IMR-90 (cell line): ENCODE data around the gene KCNAB1. TPM values are rescaled to one million over a fixed set of nuclear protein-coding genes. Genes with fewer than 3 reads are reported as not detected.

Source experiments
- ATAC-seq: fragments of 200-7000 bp; cut with Tn5 transposase; 2 replicates; pipeline ENCODE4 v1.9.1; 2020; ENCODE audit warnings: low read depth, mild to moderate bottlenecking, moderate library complexity
- BruUV-seq: library from RNA; stranded (reverse); fragments of 400-500 nt; replicated peaks from 2 replicates; lab custom pipeline; 2021; lab: Mats Ljungman, UMichigan
- CTCF ChIA-PET: fragments of 300-600 bp; formaldehyde crosslinking; extraction: SDS; loops from one replicate; lab custom pipeline; 2021; ENCODE audit warnings: antibody characterized with exemption; lab: Yijun Ruan, JAX
- POLR2A ChIA-PET: fragments of 300-600 bp; sonication (Branson Sonifier 250); formaldehyde crosslinking; loops from one replicate; lab custom pipeline; 2022; ENCODE audit warnings: antibody characterized with exemption; ENCODE audit not compliant: unreplicated experiment; lab: Charles Lee
- DNase-seq: peaks from one replicate; pipeline ENCODE4 v3.0.0; 2013
- H2AFZ ChIP-seq: replicated peaks from 2 replicates; pipeline ENCODE3; 2013; ENCODE audit warnings: low read length, mild to moderate bottlenecking; ENCODE audit not compliant: poor library complexity
- H2AK5ac ChIP-seq: 2 replicates; pipeline ENCODE4 v1.6.1; 2013; ENCODE audit warnings: low read depth, low read length, inconsistent platforms
- H2AK9ac ChIP-seq: replicated peaks from 2 replicates; pipeline ENCODE3; 2013; ENCODE audit warnings: mild to moderate bottlenecking, low read depth, low read length, moderate library complexity; ENCODE audit not compliant: poor library complexity
- H2BK120ac ChIP-seq: 2 replicates; pipeline ENCODE4 v1.6.1; 2013; ENCODE audit warnings: low read depth, low read length, inconsistent platforms
- H2BK15ac ChIP-seq: 3 replicates; pipeline ENCODE4 v1.6.1; 2013; ENCODE audit warnings: low read depth, low read length, inconsistent platforms
- H2BK20ac ChIP-seq: 2 replicates; pipeline ENCODE4 v1.6.1; 2013; ENCODE audit warnings: low read depth, mild to moderate bottlenecking, inconsistent platforms, low read length, moderate library complexity
- H2BK5ac ChIP-seq: 2 replicates; pipeline ENCODE4 v1.6.1; 2013; ENCODE audit warnings: mild to moderate bottlenecking, low read depth, low read length, inconsistent platforms; ENCODE audit not compliant: poor library complexity, severe bottlenecking
- H3K14ac ChIP-seq: replicated peaks from 2 replicates; pipeline ENCODE4 v1.6.1; 2013; ENCODE audit warnings: low read depth, low read length, inconsistent platforms
- H3K18ac ChIP-seq: 2 replicates; pipeline ENCODE4 v1.6.1; 2013; ENCODE audit warnings: low read depth, low read length, control low read depth
- H3K23ac ChIP-seq: 2 replicates; pipeline ENCODE4 v1.6.1; 2013; ENCODE audit warnings: low read depth, low read length, inconsistent platforms
- H3K27ac ChIP-seq: 2 replicates; pipeline ENCODE4 v1.5.1; 2013; ENCODE audit warnings: mild to moderate bottlenecking, control low read depth, low read length; ENCODE audit not compliant: insufficient read depth
- H3K27me3 ChIP-seq: 2 replicates; pipeline ENCODE4 v1.6.1; 2013; ENCODE audit warnings: low read length; ENCODE audit not compliant: control insufficient read depth, insufficient read depth
- H3K36me3 ChIP-seq: 2 replicates; pipeline ENCODE4 v1.6.1; 2013; ENCODE audit warnings: low read length, mixed read lengths; ENCODE audit not compliant: control insufficient read depth, insufficient read depth
- H3K4ac ChIP-seq: 2 replicates; pipeline ENCODE4 v1.6.1; 2013; ENCODE audit warnings: low read depth, low read length, inconsistent platforms
- H3K4me1 ChIP-seq: 2 replicates; pipeline ENCODE4 v1.6.1; 2013; ENCODE audit warnings: low read length, mixed read lengths; ENCODE audit not compliant: control insufficient read depth, insufficient read depth
- H3K4me2 ChIP-seq: 2 replicates; pipeline ENCODE4 v1.6.1; 2013; ENCODE audit warnings: low read depth, mild to moderate bottlenecking, control low read depth, low read length, moderate library complexity
- H3K4me3 ChIP-seq: 2 replicates; pipeline ENCODE4 v1.5.1; 2013; ENCODE audit warnings: low read depth, mild to moderate bottlenecking, control low read depth, low read length, moderate library complexity; ENCODE audit not compliant: insufficient read depth
- H3K56ac ChIP-seq: 2 replicates; pipeline ENCODE4 v1.6.1; 2013; ENCODE audit warnings: low read length, inconsistent platforms; ENCODE audit not compliant: insufficient read depth; ENCODE audit errors: extremely low read depth
- H3K79me1 ChIP-seq, 2 experiments: 2 replicates each; pipeline ENCODE4 v1.6.1; 2013; ENCODE audit warnings: low read length in 2 of 2, inconsistent platforms in 1 of 2, low read depth in 1 of 2
- H3K9ac ChIP-seq: 2 replicates; pipeline ENCODE4 v1.6.1; 2013; ENCODE audit warnings: low read depth, low read length, control low read depth
- H3K9me1 ChIP-seq: 2 replicates; pipeline ENCODE4 v1.6.1; 2013; ENCODE audit warnings: low read length, inconsistent platforms; ENCODE audit not compliant: insufficient read depth
- H3K9me3 ChIP-seq: 2 replicates; pipeline ENCODE4 v1.6.1; 2013; ENCODE audit warnings: low read length; ENCODE audit not compliant: control insufficient read depth, insufficient read depth
- H4K20me1 ChIP-seq: 2 replicates; pipeline ENCODE4 v1.6.1; 2013; ENCODE audit warnings: low read length, inconsistent platforms; ENCODE audit not compliant: insufficient read depth
- H4K5ac ChIP-seq: 2 replicates; pipeline ENCODE4 v1.6.1; 2013; ENCODE audit warnings: mild to moderate bottlenecking, low read depth, low read length, control low read depth
- H4K8ac ChIP-seq, 2 experiments: 2 replicates each; pipeline ENCODE4 v1.6.1; 2013; ENCODE audit warnings: low read depth in 2 of 2, low read length in 2 of 2, control low read depth in 1 of 2, inconsistent platforms in 1 of 2
- H4K91ac ChIP-seq: 2 replicates; pipeline ENCODE4 v1.6.1; 2013; ENCODE audit warnings: low read depth, low read length, inconsistent platforms; ENCODE audit not compliant: insufficient read depth
- CEBPB ChIP-seq: IDR thresholded peaks from 2 replicates; pipeline ENCODE4 v1.6.1; 2012; ENCODE audit warnings: low read depth, low read length, improper control_type of control experiment
- RAD21 ChIP-seq: IDR thresholded peaks from 2 replicates; pipeline ENCODE4 v1.6.1; 2012; ENCODE audit warnings: low read length, improper control_type of control experiment
- WGBS, 2 experiments: methylation state at CpG; one replicate each; pipeline versions ENCODE4 v1.1.5 to v1.1.7; 2013; ENCODE audit warnings: missing lambda C conversion rate in 2 of 2; ENCODE audit not compliant: insufficient read length in 1 of 2; ENCODE audit errors: extremely low coverage in 2 of 2; 5-methylcytosine and 5-hydroxymethylcytosine counted together
- dilution Hi-C: fragments of 300-500 bp; cut with HindIII; formaldehyde crosslinking; loops from one replicate; pipeline ENCODE4 v1.14.3; 2018; ENCODE audit warnings: low sequenced_read_pairs; ENCODE audit not compliant: unreplicated experiment
- in situ Hi-C: fragments of 300-500 bp; cut with MboI; formaldehyde crosslinking; loops from 3 replicates; pipeline ENCODE4 v1.14.3; 2019; ENCODE audit warnings: low sequenced_read_pairs, inconsistent platforms, mixed read lengths
- intact Hi-C: fragments of 100-400 bp; cut with micrococcal nuclease; formaldehyde crosslinking; loops from 2 replicates; pipeline ENCODE4 v1.10.0; 2022
- polyA plus RNA-seq, 3 experiments: library from polyadenylated mRNA; depleted of rRNA; stranded (reverse); fragments of >200 nt; gene quantifications; 2 replicates each; pipeline ENCODE4 v1.2.3, GENCODE V29; 2012; ENCODE audit warnings: low replicate concordance in 1 of 3
- total RNA-seq: library from RNA; depleted of rRNA; stranded (reverse); fragments of >200 nt; gene quantifications from 2 replicates; pipeline ENCODE4 v1.2.3, GENCODE V29; 2012

The KCNAB1 gene
- total and polyA plus RNA-seq, 2 of the 4 experiments (the other 2 are of a cell fraction) = under 0.01 to 0.07 TPM

DNA sequence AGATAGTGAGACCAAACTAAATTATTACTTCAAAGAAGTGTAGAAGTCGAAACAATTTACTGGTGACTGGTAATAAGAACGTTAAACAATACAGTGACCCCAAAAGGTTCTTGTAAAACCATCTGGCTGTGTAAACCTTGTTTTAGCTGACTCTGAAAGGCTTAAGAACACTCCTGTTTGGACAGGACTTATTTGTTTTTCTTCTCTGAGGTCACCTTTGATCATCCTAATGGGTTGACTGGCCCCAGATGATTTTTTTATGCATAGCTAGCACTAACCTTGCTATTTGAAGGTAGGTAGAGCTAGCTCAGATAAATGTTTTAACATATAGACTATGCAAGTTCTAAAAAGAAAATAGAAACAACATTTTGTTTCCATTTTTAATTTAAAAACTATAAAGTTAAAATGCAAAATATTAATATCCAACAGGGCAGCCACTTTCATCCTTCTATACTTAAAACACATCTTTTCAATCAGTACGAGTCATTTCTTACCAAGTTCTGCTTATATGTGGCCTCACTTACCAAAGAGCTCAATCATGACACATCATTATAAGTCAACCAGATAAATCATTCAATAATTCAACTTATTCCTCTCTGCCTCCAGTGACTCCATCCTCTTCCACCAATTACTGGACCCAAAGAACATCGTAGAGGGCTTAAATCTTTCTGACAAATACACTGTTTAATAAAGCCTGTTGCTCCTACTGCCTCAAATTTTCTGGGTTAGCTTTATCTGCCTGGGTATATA lies 275.8 kb downstream of the KCNAB1 start:
- Histone ChIP-seq H3K36me3 (no peaks in the 10 kb centered on the region), H2BK5ac (no peak overlapping the region), H3K9me1 (no peaks in the 10 kb centered on the region), H2AFZ (no peak overlapping the region), H3K18ac (no peak overlapping the region), H2AK9ac (no peak overlapping the region), H2BK15ac (no peak overlapping the region), H2BK120ac (no peak overlapping the region), H3K4ac (no peak overlapping the region), H4K20me1 (no peaks in the 10 kb centered on the region), H3K9ac (no peak overlapping the region), H3K9me3 (no peaks in the 10 kb centered on the region), H3K23ac (no peak overlapping the region), H3K27me3 (peaks cover 2% of the 10 kb centered on the region; the same call in 1 of the 2 replicates), H3K56ac (no peak overlapping the region), H3K79me1 (no peaks in the 10 kb centered on the region), H2BK20ac (no peak overlapping the region), H3K4me1 (no peaks in the 10 kb centered on the region), H4K5ac (no peak overlapping the region), H3K4me3 (no peak overlapping the region), H3K27ac (no peak overlapping the region), H2AK5ac (no peak overlapping the region), H3K14ac (no peak overlapping the region), H4K91ac (no peak overlapping the region), H3K4me2 (no peak overlapping the region), H4K8ac (no peak overlapping the region)
- DNase-seq (no peak), ATAC-seq (no peak)
- ChIA-PET CTCF (interaction anchor here (1.7 kb wide), 1 partner anchor 38 kb away, joined by 4 read pairs; no protein-coding TSS in a partner anchor), POLR2A (no interaction called here)
- no TSS peak for BruUV-seq
- in situ Hi-C loops (no loop called here), intact Hi-C loops (no loop called here), dilution Hi-C loops (no loop called here)
- TF ChIP-seq CEBPB (no peak), RAD21 (no peak)
- 56% methylated on average over 1 of the region's 4 CpGs; no CpG with 5 or more reads in 1 of the 2 experiments for WGBS, 2 experiments
